Heart left ventricle (tissue), 13 donors: ENCODE data around the gene MYH10.

Experiments used
- CTCF ChIP-seq, 12 donors: fragments of 200-600 bp; sonication (generic) in 4 of 12; IDR thresholded peaks; one replicate each; pipeline versions ENCODE4 v1.5.0 to v1.8.0; 2018 to 2022; ENCODE audit warnings: antibody characterized with exemption in 12 of 12, mild to moderate bottlenecking in 5 of 12
- POLR2A ChIP-seq, 2 donors: fragments of 450-650 bp; IDR thresholded peaks; one replicate each; pipeline ENCODE4 v1.6.1; 2017; ENCODE audit warnings: antibody characterized with exemption in 2 of 2, mild to moderate bottlenecking in 2 of 2, moderate library complexity in 2 of 2
- donor health status: ischemic (EF 13 %, LVEDD 7.1; RV severe dilation, severe dysfunction).
- donor health status: DM: no; HTN: yes; CAD: no.
- donor health status: DM: no; HTN: no; CAD: no.
- donor health status: ischemic (EF 25% LVEDD 6.9; RV normal size, moderate dysfunction).
- donor health status: ischemic (EF 25% LVEDD 5.7; RV mildly dilated, moderate dysfunction).
- donor health status: ischemic (EF 35%, LVEDD 5.7; RV mildly dilated, moderate dysfunction).
- donor health status: nonischemic (EF 11% LVEDD 7.7; RV severe dilation, severe dysfunction).
- donor health status: DM: yes; HTN: yes; CAD: no.
- donor health status: PGD.
- donor health status: ischemic (EF 29% LVEDD 5.4; RV normal size, mild dysfunction).
- donor health status: nonischemic (EF 23%, LVEDD 6.1; RV moderate dilation, normal function).

DNA sequence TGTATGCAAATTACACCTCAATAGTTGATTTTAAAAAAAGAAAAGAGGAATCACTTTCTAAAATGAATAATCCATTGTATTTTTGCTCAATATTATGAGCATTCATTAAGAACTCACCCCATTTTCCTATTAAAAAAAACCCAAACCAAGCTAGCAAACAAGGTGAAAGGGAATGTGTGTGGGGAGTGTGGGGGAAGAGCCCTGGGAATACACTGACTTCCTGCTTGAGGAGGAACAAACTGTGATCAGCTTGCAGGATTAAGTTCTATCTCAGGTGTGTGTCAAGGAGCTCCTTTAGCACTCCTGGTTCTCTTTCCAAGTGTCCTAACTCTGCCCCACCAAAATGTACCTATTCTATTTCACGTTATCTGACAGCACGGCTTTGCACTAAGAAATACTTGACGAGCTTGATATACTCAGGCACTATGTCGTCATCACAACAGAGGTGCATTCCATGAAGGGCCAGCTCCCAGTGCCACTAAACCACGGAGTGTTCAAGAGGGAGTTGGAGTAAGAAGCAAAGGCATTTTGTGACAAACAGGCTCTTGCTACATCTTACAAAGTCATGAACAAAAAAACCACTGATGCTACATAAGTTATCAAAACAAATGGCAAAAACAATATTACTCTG is 73.2 kb downstream of the MYH10 start:
- TF ChIP-seq CTCF (IDR thresholded peaks at IDR 0.05), result no peak
- no peak for TF ChIP-seq POLR2A (IDR thresholded peaks at IDR 0.05)
